ENCODE measurements around the gene OR5K3. TPM values are rescaled to one million over a fixed set of nuclear protein-coding genes. Genes with fewer than 3 reads are reported as not detected.

OR5K3 gene
- total RNA-seq, 2 experiments from 2014 or later, result not detected

GRCh38 chr3:98371853-98372252 lies 18.6 kb upstream of the OR5K3 start:
- intact Hi-C loops (cut with micrococcal nuclease; ENCODE audit: unreplicated experiment), result no loop called here
- no TSS peak for BruUV-seq (replicated peaks)
- H3K79me2 ChIP-seq (ENCODE audit: insufficient read depth, low read depth, low read length), result no peaks in the 10 kb centered on the region
- TF ChIP-seq EZH2phosphoT487 (IDR thresholded peaks at IDR 0.05; ENCODE audit: borderline replicate concordance, low read depth, low read length), result no peak
- TF ChIP-seq, protein P1, sequence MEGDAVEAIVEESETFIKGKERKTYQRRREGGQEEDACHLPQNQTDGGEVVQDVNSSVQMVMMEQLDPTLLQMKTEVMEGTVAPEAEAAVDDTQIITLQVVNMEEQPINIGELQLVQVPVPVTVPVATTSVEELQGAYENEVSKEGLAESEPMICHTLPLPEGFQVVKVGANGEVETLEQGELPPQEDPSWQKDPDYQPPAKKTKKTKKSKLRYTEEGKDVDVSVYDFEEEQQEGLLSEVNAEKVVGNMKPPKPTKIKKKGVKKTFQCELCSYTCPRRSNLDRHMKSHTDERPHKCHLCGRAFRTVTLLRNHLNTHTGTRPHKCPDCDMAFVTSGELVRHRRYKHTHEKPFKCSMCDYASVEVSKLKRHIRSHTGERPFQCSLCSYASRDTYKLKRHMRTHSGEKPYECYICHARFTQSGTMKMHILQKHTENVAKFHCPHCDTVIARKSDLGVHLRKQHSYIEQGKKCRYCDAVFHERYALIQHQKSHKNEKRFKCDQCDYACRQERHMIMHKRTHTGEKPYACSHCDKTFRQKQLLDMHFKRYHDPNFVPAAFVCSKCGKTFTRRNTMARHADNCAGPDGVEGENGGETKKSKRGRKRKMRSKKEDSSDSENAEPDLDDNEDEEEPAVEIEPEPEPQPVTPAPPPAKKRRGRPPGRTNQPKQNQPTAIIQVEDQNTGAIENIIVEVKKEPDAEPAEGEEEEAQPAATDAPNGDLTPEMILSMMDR (conservative IDR thresholded peaks at IDR 0.05; ENCODE audit: low read length), result no peak
- H2AFZ ChIP-seq (ENCODE audit: low read length), result no peak overlapping the region
- H3K9me3 ChIP-seq (ENCODE audit: low read length), result no peaks in the 10 kb centered on the region
- H3K36me3 ChIP-seq (ENCODE audit: insufficient read depth, low read length), result no peaks in the 10 kb centered on the region
- ChIA-PET CTCF (ENCODE audit: unreplicated experiment) (no interaction called here), POLR2A (no interaction called here)
- no peak overlapping the region for H3K4me3 ChIP-seq (ENCODE audit: low read depth, low read length, poor library complexity, severe bottlenecking)
- no peak overlapping the region for H3K4me2 ChIP-seq (ENCODE audit: low read length)
- no peak for DNase-seq (ENCODE audit: low spot score)
- H4K20me1 ChIP-seq (ENCODE audit: insufficient read depth, low read length), result no peaks in the 10 kb centered on the region
- no peak overlapping the region for H3K27ac ChIP-seq (ENCODE audit: low read depth, low read length, poor library complexity, severe bottlenecking)
- no peaks in the 10 kb centered on the region for H3K4me1 ChIP-seq (ENCODE audit: insufficient read depth, low read length, poor library complexity, severe bottlenecking)
- H3K9me2 ChIP-seq (ENCODE audit: insufficient read depth, low read length), result no peaks in the 10 kb centered on the region

DNA sequence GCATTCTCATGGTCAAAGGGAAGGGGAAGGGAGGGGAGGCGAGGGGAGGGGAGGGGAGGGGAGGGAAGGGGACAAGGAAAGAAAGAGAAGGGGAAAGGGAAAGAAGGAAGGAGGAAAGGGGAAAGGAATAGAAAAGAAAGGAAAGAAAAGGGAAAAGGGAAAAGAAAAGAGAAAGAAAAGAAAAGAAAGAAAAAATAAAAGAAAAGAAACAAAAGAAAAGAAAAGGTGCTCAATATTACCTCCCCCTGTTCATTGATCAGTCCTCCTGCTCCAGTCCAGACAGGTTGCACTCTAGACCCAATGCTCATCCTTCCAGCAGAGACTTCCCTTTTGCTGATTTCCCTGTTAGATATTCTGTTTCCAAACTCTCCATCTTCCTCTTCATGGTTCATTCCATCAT lies 18.0 kb upstream of the OR5K3 start:
- H3K9me2 ChIP-seq (ENCODE audit: insufficient read depth, low read length), result no peaks in the 10 kb centered on the region
- no peaks in the 10 kb centered on the region for H3K79me2 ChIP-seq (ENCODE audit: insufficient read depth, low read depth, low read length)
- no peaks in the 10 kb centered on the region for H3K4me1 ChIP-seq (ENCODE audit: insufficient read depth, low read length, poor library complexity, severe bottlenecking)
- intact Hi-C loops (cut with micrococcal nuclease; ENCODE audit: unreplicated experiment), result no loop called here
- BruUV-seq (replicated peaks), result no TSS peak
- H2AFZ ChIP-seq (ENCODE audit: low read length), result no peak overlapping the region
- H3K4me2 ChIP-seq (ENCODE audit: low read length), result no peak overlapping the region
- POLR2A ChIA-PET, result no interaction called here
- DNase-seq (ENCODE audit: low spot score), result no peak
- H3K36me3 ChIP-seq (ENCODE audit: insufficient read depth, low read length), result no peaks in the 10 kb centered on the region
- CTCF ChIA-PET (ENCODE audit: unreplicated experiment), result no interaction called here
- no peaks in the 10 kb centered on the region for H3K9me3 ChIP-seq (ENCODE audit: low read length)
- H3K27ac ChIP-seq (ENCODE audit: low read depth, low read length, poor library complexity, severe bottlenecking), result no peak overlapping the region
- no peaks in the 10 kb centered on the region for H4K20me1 ChIP-seq (ENCODE audit: insufficient read depth, low read length)
- TF ChIP-seq EZH2phosphoT487 (IDR thresholded peaks at IDR 0.05; ENCODE audit: borderline replicate concordance, low read depth, low read length), result no peak
- TF ChIP-seq, protein P1 (conservative IDR thresholded peaks at IDR 0.05; ENCODE audit: low read length), result no peak
- H3K4me3 ChIP-seq (ENCODE audit: low read depth, low read length, poor library complexity, severe bottlenecking), result no peak overlapping the region

GRCh38 chr3:98376631-98377030 lies 13.8 kb upstream of the OR5K3 start:
- no peak overlapping the region for H2AFZ ChIP-seq (ENCODE audit: low read length)
- no peaks in the 10 kb centered on the region for H4K20me1 ChIP-seq (ENCODE audit: insufficient read depth, low read length)
- no peaks in the 10 kb centered on the region for H3K4me1 ChIP-seq (ENCODE audit: insufficient read depth, low read length, poor library complexity, severe bottlenecking)
- no TSS peak for BruUV-seq (replicated peaks)
- intact Hi-C loops (cut with micrococcal nuclease; ENCODE audit: unreplicated experiment), result no loop called here
- H3K9me3 ChIP-seq (ENCODE audit: low read length), result no peaks in the 10 kb centered on the region
- no peak overlapping the region for H3K4me2 ChIP-seq (ENCODE audit: low read length)
- no peaks in the 10 kb centered on the region for H3K9me2 ChIP-seq (ENCODE audit: insufficient read depth, low read length)
- ChIA-PET CTCF (ENCODE audit: unreplicated experiment) (no interaction called here), POLR2A (interaction anchor here (0.6 kb wide), 1 partner anchor 13 kb away, joined by 3 read pairs; no protein-coding TSS in a partner anchor)
- H3K4me3 ChIP-seq (ENCODE audit: low read depth, low read length, poor library complexity, severe bottlenecking), result no peak overlapping the region
- no peak for TF ChIP-seq EZH2phosphoT487 (IDR thresholded peaks at IDR 0.05; ENCODE audit: borderline replicate concordance, low read depth, low read length)
- TF ChIP-seq, protein P1 (conservative IDR thresholded peaks at IDR 0.05; ENCODE audit: low read length), result no peak
- no peaks in the 10 kb centered on the region for H3K36me3 ChIP-seq (ENCODE audit: insufficient read depth, low read length)
- H3K79me2 ChIP-seq (ENCODE audit: insufficient read depth, low read depth, low read length), result no peaks in the 10 kb centered on the region
- no peak overlapping the region for H3K27ac ChIP-seq (ENCODE audit: low read depth, low read length, poor library complexity, severe bottlenecking)
- DNase-seq (ENCODE audit: low spot score), result no peak

All from OCI-LY7 (cell line).